Body of pancreas (tissue), 4 donors: ENCODE measurements around the gene NOL9. TPM values are rescaled to one million over a fixed set of nuclear protein-coding genes. Genes with fewer than 3 reads are reported as not detected.

ENCODE experiments used
- ATAC-seq: fragments of 150-250 bp; one replicate; pipeline ENCODE4 v1.9.1; 2016
- DNase-seq, 4 donors: peaks; one replicate each; pipeline ENCODE4 v3.0.0-alpha.2; 2019
- H3K27ac ChIP-seq, 4 donors: fragments of 200-600 bp; sonication (generic); 1 replicate in 3 of 4; 2 replicates in 1 of 4; pipeline versions ENCODE4 v1.5.1 to v1.6.1; 2016 to 2019; ENCODE audit warnings: mild to moderate bottlenecking in 1 of 4, mixed read lengths in 1 of 4, moderate library complexity in 1 of 4
- H3K27me3 ChIP-seq, 2 donors: fragments of 200-600 bp; sonication (generic); one replicate each; pipeline ENCODE4 v1.6.0; 2016; ENCODE audit warnings: mild to moderate bottlenecking in 1 of 2
- H3K36me3 ChIP-seq, 2 donors: fragments of 200-600 bp; sonication (generic); replicated peaks in 1 of 2; 2 replicates each; pipeline ENCODE4 v1.5.1; 2016; ENCODE audit warnings: low read depth in 2 of 2; ENCODE audit not compliant: insufficient read depth in 1 of 2
- H3K4me1 ChIP-seq: fragments of 200-600 bp; sonication (generic); one replicate; pipeline ENCODE4 v1.6.0; 2016
- H3K4me3 ChIP-seq, 2 donors: fragments of 200-600 bp; sonication (generic); 1 replicate in 1 of 2; 2 replicates in 1 of 2; pipeline ENCODE4 v1.5.1; 2016 to 2019
- H3K9me3 ChIP-seq, 3 donors: fragments of 200-600 bp; sonication (generic); 1 replicate in 2 of 3; 2 replicates in 1 of 3; pipeline ENCODE4 v1.5.1; 2016
- CTCF ChIP-seq, 7 experiments: fragments of 450-650 bp in 4 of 7; fragments of 200-600 bp in 3 of 7; sonication (generic) in 3 of 7; IDR thresholded peaks; one replicate each; pipeline ENCODE4 v1.5.1; 2016 to 2019; ENCODE audit warnings: antibody characterized with exemption in 7 of 7
- POLR2A ChIP-seq, 3 donors: fragments of 450-650 bp; IDR thresholded peaks; one replicate each; pipeline ENCODE4 v1.6.1; 2016; ENCODE audit warnings: antibody characterized with exemption in 3 of 3, mild to moderate bottlenecking in 2 of 3
- WGBS, 2 donors: methylation state at CpG; one replicate each; pipeline ENCODE4 v1.1.5; 2017; 5-methylcytosine and 5-hydroxymethylcytosine counted together
- intact Hi-C: fragments of 100-400 bp; cut with DNase I; formaldehyde crosslinking; loops from one replicate; pipeline ENCODE4 v1.15.1; 2023
- total RNA-seq, 2 donors: library from RNA; depleted of rRNA; stranded (reverse); fragments of >200 nt; gene quantifications; one replicate each; pipeline ENCODE4 v1.1.0, GENCODE V29; 2016

The NOL9 gene
- total RNA-seq, 2 donors from 2014 or later = 13.7 to 27.4 TPM

- no peak overlapping the region for H3K4me3 ChIP-seq
- H3K27me3 ChIP-seq = peaks cover 0 to 3% of the 10 kb centered on the region in 2 donors
- ATAC-seq (no peak), DNase-seq (no peak)
- H3K27ac ChIP-seq = no peak overlapping the region
- TF ChIP-seq POLR2A (IDR thresholded peaks at IDR 0.05) (no peak), CTCF (IDR thresholded peaks at IDR 0.05) (no peak)
- no peaks in the 10 kb centered on the region for H3K36me3 ChIP-seq
- intact Hi-C loops = no loop called here
- peaks cover 2% of the 10 kb centered on the region for H3K4me1 ChIP-seq
- WGBS, 2 donors = 76 to 81% methylated on average over 7 to 8 of the region's 8 CpGs
- no peaks in the 10 kb centered on the region for H3K9me3 ChIP-seq
Observed at GRCh38 chr1:6574025-6574620, 19.8 kb upstream of the NOL9 start.

- TF ChIP-seq CTCF (IDR thresholded peaks at IDR 0.05) = no peak
- TF ChIP-seq POLR2A (IDR thresholded peaks at IDR 0.05) = no peak
- 69 to 81% methylated on average over 11 to 12 of the region's 12 CpGs for WGBS, 2 donors
- Histone ChIP-seq H3K27ac (no peak overlapping the region), H3K4me1 (no peaks in the 10 kb centered on the region), H3K36me3 (no peaks in the 10 kb centered on the region), H3K9me3 (no peaks in the 10 kb centered on the region), H3K4me3 (no peak overlapping the region), H3K27me3 (peaks cover 0 to 3% of the 10 kb centered on the region in 2 donors)
- DNase-seq (no peak), ATAC-seq (no peak)
- intact Hi-C loops = no loop called here
Observed at GRCh38 chr1:6572653-6573383, 18.5 kb upstream of the NOL9 start.

GRCh38 chr1:6570987-6571386, 16.7 kb upstream of the NOL9 start:
- H3K4me1 ChIP-seq = no peaks in the 10 kb centered on the region
- H3K27ac ChIP-seq = no peak overlapping the region
- intact Hi-C loops = no loop called here
- DNase-seq (no peak), ATAC-seq (no peak)
- H3K36me3 ChIP-seq = no peaks in the 10 kb centered on the region
- H3K4me3 ChIP-seq = no peak overlapping the region
- TF ChIP-seq POLR2A (IDR thresholded peaks at IDR 0.05) = no peak
- peaks cover 0 to 3% of the 10 kb centered on the region in 2 donors for H3K27me3 ChIP-seq
- H3K9me3 ChIP-seq = no peaks in the 10 kb centered on the region
- 0 to 72% methylated on average over 1 to 5 of the region's 5 CpGs for WGBS, 2 donors

GRCh38 chr1:6570100-6570499, 15.8 kb upstream of the NOL9 start:
- ATAC-seq (no peak), DNase-seq (no peak)
- H3K27ac ChIP-seq = no peak overlapping the region
- WGBS, 2 donors = 74 to 78% methylated on average over 3 of the region's 3 CpGs
- H3K9me3 ChIP-seq = no peaks in the 10 kb centered on the region
- no peak overlapping the region for H3K4me3 ChIP-seq
- TF ChIP-seq POLR2A (IDR thresholded peaks at IDR 0.05) = no peak
- TF ChIP-seq CTCF (IDR thresholded peaks at IDR 0.05) = no peak
- no peaks in the 10 kb centered on the region for H3K4me1 ChIP-seq
- H3K36me3 ChIP-seq = no peaks in the 10 kb centered on the region
- peaks cover 0 to 3% of the 10 kb centered on the region in 2 donors for H3K27me3 ChIP-seq
- intact Hi-C loops = no loop called here

GRCh38 chr1:6569033-6569432, 14.7 kb upstream of the NOL9 start:
- H3K27me3 ChIP-seq = peaks cover 0 to 3% of the 10 kb centered on the region in 2 donors
- intact Hi-C loops = no loop called here
- no peak for TF ChIP-seq POLR2A (IDR thresholded peaks at IDR 0.05)
- TF ChIP-seq CTCF (IDR thresholded peaks at IDR 0.05) = no peak
- no peak overlapping the region for H3K4me3 ChIP-seq
- no peaks in the 10 kb centered on the region for H3K9me3 ChIP-seq
- no peaks in the 10 kb centered on the region for H3K36me3 ChIP-seq
- no peak overlapping the region for H3K27ac ChIP-seq
- no peaks in the 10 kb centered on the region for H3K4me1 ChIP-seq
- ATAC-seq (no peak), DNase-seq (no peak)
- WGBS, 2 donors = 83 to 85% methylated on average over 11 of the region's 11 CpGs
